ENCODE data around the gene CST8.

- TF ChIP-seq CTCF (IDR thresholded peaks at IDR 0.05; ENCODE audit: borderline replicate concordance, extremely low read depth, low read length, poor library complexity, severe bottlenecking) (no peak), EZH2 (IDR thresholded peaks at IDR 0.05; ENCODE audit: borderline replicate concordance, low read depth, low read length, severe bottlenecking) (no peak)
Observed at GRCh38 chr20:23445596-23446217, 45.2 kb upstream of the CST8 start.

Data from DND-41 (cell line).